ENCODE measurements around the gene LCN1. TPM values are rescaled to one million over a fixed set of nuclear protein-coding genes. Genes with fewer than 3 reads are reported as not detected.
"Not testable (repeated sequence)": the region's sequence is repeated elsewhere in the genome, so short reads cannot be mapped to it uniquely, and the experiment has no call there.

LCN1 gene
- total RNA-seq, 1 donor from 2014 or later = not detected

GRCh38 chr9:135522137-135522877 is 1.1 kb downstream of the LCN1 start:
- no peak for DNase-seq

GRCh38 chr9:135522931-135523330 is 1.7 kb downstream of the LCN1 start:
- no peak for DNase-seq

GRCh38 chr9:135523521-135524129 is 2.4 kb downstream of the LCN1 start:
- DNase-seq = no peak

GRCh38 chr9:135524130-135524861 is 3.1 kb downstream of the LCN1 start:
- no peak for DNase-seq

GRCh38 chr9:135525241-135526088 is 4.2 kb downstream of the LCN1 start:
- DNase-seq = no peak

- no peak for DNase-seq
These were observed 5.0 kb downstream of the LCN1 start for GRCh38 chr9:135526089-135526729.

- DNase-seq = no peak
These were observed 5.7 kb downstream of the LCN1 start for GRCh38 chr9:135526730-135527571.

GRCh38 chr9:135528842-135529435 is 7.7 kb downstream of the LCN1 start:
- not testable (repeated sequence) for DNase-seq

GRCh38 chr9:135530146-135530545 is 8.9 kb downstream of the LCN1 start:
- no peak for DNase-seq

GRCh38 chr9:135531096-135531495 is 9.9 kb downstream of the LCN1 start:
- no peak for DNase-seq

- DNase-seq = no peak
These were observed 11.9 kb downstream of the LCN1 start for GRCh38 chr9:135533113-135533512.

GRCh38 chr9:135533674-135534073 is 12.4 kb downstream of the LCN1 start:
- DNase-seq = no peak

GRCh38 chr9:135534192-135534711 is 13.0 kb downstream of the LCN1 start:
- not testable (repeated sequence) for DNase-seq

- DNase-seq = not testable (repeated sequence)
These were observed 13.6 kb downstream of the LCN1 start for GRCh38 chr9:135534826-135535225.

- not testable (repeated sequence) for DNase-seq
These were observed 14.4 kb downstream of the LCN1 start for GRCh38 chr9:135535631-135536030.

- no peak for DNase-seq
These were observed 15.0 kb downstream of the LCN1 start for GRCh38 chr9:135536216-135536615.

- not testable (repeated sequence) for DNase-seq
These were observed 22.1 kb downstream of the LCN1 start for GRCh38 chr9:135543262-135543894.

GRCh38 chr9:135544981-135545635 is 23.9 kb downstream of the LCN1 start:
- no peak for DNase-seq

GRCh38 chr9:135545646-135546176 is 24.5 kb downstream of the LCN1 start, which contains the start of gene OBP2A:
Gene OBP2A (plus strand): TSS chr9:135546126. CDS start chr9:135546181, 55 bp downstream.
- not testable (repeated sequence) for DNase-seq

Measured in skin of body (tissue), 2 donors.